OCI-LY1 (cell line): ENCODE measurements around the gene PNPLA7.

Experiments
- H2AFZ ChIP-seq: fragments of 200-600 bp; sonication (generic), shearing (Covaris generic); 2 replicates; pipeline ENCODE4 v1.6.0; 2014; ENCODE audit warnings: antibody characterized with exemption, mild to moderate bottlenecking, low read length
- H3F3A ChIP-seq: fragments of 200-600 bp; sonication (generic), shearing (Covaris generic); 2 replicates; pipeline ENCODE4 v1.6.0; 2014; ENCODE audit warnings: mild to moderate bottlenecking, antibody characterized with exemption, low read length, moderate library complexity; ENCODE audit not compliant: insufficient read depth
- H3K27ac ChIP-seq: fragments of 200-600 bp; sonication (generic); 2 replicates; pipeline ENCODE4 v1.5.1; 2014; ENCODE audit warnings: low read length, mixed run types, mild to moderate bottlenecking, low read depth; ENCODE audit not compliant: poor library complexity, severe bottlenecking
- H3K27me3 ChIP-seq: fragments of 200-600 bp; sonication (generic); 2 replicates; pipeline ENCODE4 v1.6.0; 2014; ENCODE audit warnings: antibody characterized with exemption, mild to moderate bottlenecking, low read length, moderate library complexity; ENCODE audit not compliant: insufficient read depth
- H3K36me3 ChIP-seq: fragments of 200-600 bp; sonication (generic); 2 replicates; pipeline ENCODE4 v1.6.1; 2014; ENCODE audit warnings: mild to moderate bottlenecking, antibody characterized with exemption, low read length, moderate library complexity, mixed read lengths; ENCODE audit not compliant: insufficient read depth
- H3K4me1 ChIP-seq: fragments of 200-600 bp; sonication (generic); 2 replicates; pipeline ENCODE4 v1.5.1; 2014; ENCODE audit warnings: mild to moderate bottlenecking, low read length, moderate library complexity; ENCODE audit not compliant: insufficient read depth, severe bottlenecking
- H3K4me2 ChIP-seq: fragments of 200-600 bp; sonication (generic), shearing (Covaris generic); 2 replicates; pipeline ENCODE4 v1.6.1; 2014; ENCODE audit warnings: low read length
- H3K4me3 ChIP-seq: fragments of 200-600 bp; sonication (generic); 2 replicates; pipeline ENCODE4 v1.5.1; 2014; ENCODE audit warnings: low read length, low read depth, mild to moderate bottlenecking, mixed read lengths; ENCODE audit not compliant: poor library complexity, severe bottlenecking
- H3K79me2 ChIP-seq: fragments of 200-600 bp; shearing (Covaris generic); 2 replicates; pipeline ENCODE4 v1.6.1; 2016; ENCODE audit warnings: mixed run types, low read length, mixed read lengths; ENCODE audit not compliant: insufficient read depth
- H3K9ac ChIP-seq: fragments of 200-600 bp; sonication (generic), shearing (Covaris generic); 2 replicates; pipeline ENCODE4 v1.6.1; 2014; ENCODE audit warnings: mild to moderate bottlenecking, low read length, mixed read lengths
- H3K9me2 ChIP-seq: fragments of 200-600 bp; sonication (generic), shearing (Covaris generic); 2 replicates; pipeline ENCODE4 v1.6.1; 2014; ENCODE audit warnings: low read depth, mild to moderate bottlenecking, low read length, mixed read lengths
- H3K9me3 ChIP-seq: fragments of 200-600 bp; shearing (Covaris generic); 2 replicates; pipeline ENCODE4 v1.6.1; 2014; ENCODE audit warnings: low read length, mixed read lengths
- H4K20me1 ChIP-seq: fragments of 200-600 bp; sonication (generic), shearing (Covaris generic); 2 replicates; pipeline ENCODE4 v1.6.0; 2016; ENCODE audit warnings: mild to moderate bottlenecking, low read length; ENCODE audit not compliant: insufficient read depth
- EZH2 ChIP-seq: fragments of 200-600 bp; sonication (generic), shearing (Covaris generic); IDR thresholded peaks from 2 replicates; pipeline ENCODE4 v1.8.0; 2017; ENCODE audit warnings: borderline replicate concordance, mixed run types, mild to moderate bottlenecking, antibody characterized with exemption, low read length, moderate library complexity, mixed read lengths
- TF ChIP-seq, protein P1 (sequence below): fragments of 200-600 bp; sonication (generic), shearing (Covaris generic); IDR thresholded peaks from 2 replicates; pipeline ENCODE4 v1.5.1; 2017; ENCODE audit warnings: mild to moderate bottlenecking, antibody characterized with exemption, low read length, moderate library complexity, mixed read lengths

The PNPLA7 gene

DNA sequence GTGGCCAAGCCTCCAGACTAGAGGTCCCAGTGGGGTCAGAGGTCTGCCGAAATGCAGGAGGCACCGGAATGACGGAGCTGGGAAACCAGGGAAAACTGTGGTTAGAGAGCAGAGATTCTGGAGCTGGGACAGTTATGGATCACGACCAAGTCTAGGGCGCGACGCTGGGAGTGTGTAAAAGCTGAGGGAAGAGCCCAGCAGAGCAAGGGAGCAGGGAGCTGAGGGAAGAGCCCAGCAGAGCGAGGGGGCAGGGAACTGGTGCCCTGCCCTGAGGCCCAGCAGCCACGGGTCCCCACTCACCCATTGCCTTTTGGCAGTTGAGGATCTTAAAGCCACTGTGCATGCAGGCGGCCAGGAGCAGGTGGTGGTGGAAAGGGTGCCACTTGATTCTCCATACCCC is 13.9 kb upstream of the PNPLA7 start:
- Histone ChIP-seq H3K36me3 (peaks cover 54% of the 10 kb centered on the region), H2AFZ (no peak overlapping the region), H3K9ac (no peak overlapping the region), H3K4me3 (no peak overlapping the region), H4K20me1 (no peaks in the 10 kb centered on the region), H3K9me2 (no peaks in the 10 kb centered on the region), H3K27me3 (no peaks in the 10 kb centered on the region), H3K79me2 (no peaks in the 10 kb centered on the region), H3F3A (no peaks in the 10 kb centered on the region), H3K4me1 (no peaks in the 10 kb centered on the region), H3K9me3 (no peaks in the 10 kb centered on the region), H3K4me2 (no peak overlapping the region), H3K27ac (no peak overlapping the region)
- TF ChIP-seq EZH2: no peak

- Histone ChIP-seq H3K36me3 (peaks cover 68% of the 10 kb centered on the region), H3K27ac (no peak overlapping the region)
- no peak for TF ChIP-seq EZH2
- TF ChIP-seq, protein P1, sequence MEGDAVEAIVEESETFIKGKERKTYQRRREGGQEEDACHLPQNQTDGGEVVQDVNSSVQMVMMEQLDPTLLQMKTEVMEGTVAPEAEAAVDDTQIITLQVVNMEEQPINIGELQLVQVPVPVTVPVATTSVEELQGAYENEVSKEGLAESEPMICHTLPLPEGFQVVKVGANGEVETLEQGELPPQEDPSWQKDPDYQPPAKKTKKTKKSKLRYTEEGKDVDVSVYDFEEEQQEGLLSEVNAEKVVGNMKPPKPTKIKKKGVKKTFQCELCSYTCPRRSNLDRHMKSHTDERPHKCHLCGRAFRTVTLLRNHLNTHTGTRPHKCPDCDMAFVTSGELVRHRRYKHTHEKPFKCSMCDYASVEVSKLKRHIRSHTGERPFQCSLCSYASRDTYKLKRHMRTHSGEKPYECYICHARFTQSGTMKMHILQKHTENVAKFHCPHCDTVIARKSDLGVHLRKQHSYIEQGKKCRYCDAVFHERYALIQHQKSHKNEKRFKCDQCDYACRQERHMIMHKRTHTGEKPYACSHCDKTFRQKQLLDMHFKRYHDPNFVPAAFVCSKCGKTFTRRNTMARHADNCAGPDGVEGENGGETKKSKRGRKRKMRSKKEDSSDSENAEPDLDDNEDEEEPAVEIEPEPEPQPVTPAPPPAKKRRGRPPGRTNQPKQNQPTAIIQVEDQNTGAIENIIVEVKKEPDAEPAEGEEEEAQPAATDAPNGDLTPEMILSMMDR: no peak
Measured at GRCh38 chr9:137558127-137558526, 7.9 kb upstream of the PNPLA7 start.

DNA sequence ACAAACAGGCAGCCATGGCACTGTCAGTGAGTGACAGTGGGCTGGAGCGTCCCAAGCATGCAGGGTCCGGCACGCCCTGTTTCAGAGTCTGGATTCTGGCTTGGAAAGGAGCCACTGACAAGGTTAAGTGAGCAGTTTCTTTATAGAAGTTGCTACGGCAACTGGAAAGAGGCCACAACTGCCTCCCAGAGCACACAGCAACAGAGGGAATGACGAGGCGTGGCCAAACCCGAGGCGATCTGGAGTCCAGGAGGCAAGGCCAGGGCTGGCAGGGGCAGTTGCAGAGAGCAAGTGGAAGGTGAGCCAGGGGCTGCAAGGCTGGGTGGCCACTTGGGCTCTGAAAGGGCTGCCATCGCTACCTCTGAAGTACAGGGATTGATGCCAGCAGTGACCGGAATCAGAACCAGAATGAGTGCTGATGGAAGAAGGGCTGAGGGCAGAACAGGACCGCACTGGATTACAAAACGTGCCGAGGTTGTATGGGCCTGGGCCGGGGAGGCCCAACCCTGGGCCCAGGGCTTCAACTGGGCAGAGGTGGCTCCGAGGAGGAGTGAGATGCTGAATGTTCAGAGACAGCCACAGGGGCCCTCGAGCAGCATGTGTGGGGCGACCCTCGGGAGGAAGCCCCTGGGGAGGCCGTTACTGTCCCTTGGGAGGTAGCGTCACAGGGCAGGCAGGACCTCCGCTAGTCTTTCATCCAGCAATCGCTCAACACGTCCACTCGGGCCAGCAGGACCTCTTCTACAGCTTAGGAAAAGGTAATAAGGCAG is 6.1 kb upstream of the PNPLA7 start:
- Histone ChIP-seq H3K4me3 (no peak overlapping the region), H3K9me2 (no peaks in the 10 kb centered on the region), H3K4me2 (no peak overlapping the region), H4K20me1 (no peaks in the 10 kb centered on the region), H3K79me2 (no peaks in the 10 kb centered on the region), H2AFZ (no peak overlapping the region), H3K27me3 (no peaks in the 10 kb centered on the region), H3K27ac (no peak overlapping the region), H3K9me3 (no peaks in the 10 kb centered on the region), H3K4me1 (peaks cover 8% of the 10 kb centered on the region), H3K36me3 (peaks cover 53% of the 10 kb centered on the region), H3F3A (no peaks in the 10 kb centered on the region), H3K9ac (no peak overlapping the region)
- TF ChIP-seq, protein P1: no peak
- TF ChIP-seq EZH2: no peak

More at GRCh38 chr9:137558127-137558526, 7.9 kb upstream of the PNPLA7 start:
- H3K9ac ChIP-seq: no peak overlapping the region
- no peaks in the 10 kb centered on the region for H3K9me3 ChIP-seq
- H3K79me2 ChIP-seq: no peaks in the 10 kb centered on the region
- no peaks in the 10 kb centered on the region for H3F3A ChIP-seq
- H3K4me1 ChIP-seq: no peaks in the 10 kb centered on the region
- H4K20me1 ChIP-seq: no peaks in the 10 kb centered on the region
- H3K4me2 ChIP-seq: no peak overlapping the region
- no peaks in the 10 kb centered on the region for H3K9me2 ChIP-seq
- H2AFZ ChIP-seq: no peak overlapping the region
- H3K27me3 ChIP-seq: no peaks in the 10 kb centered on the region
- no peak overlapping the region for H3K4me3 ChIP-seq

DNA sequence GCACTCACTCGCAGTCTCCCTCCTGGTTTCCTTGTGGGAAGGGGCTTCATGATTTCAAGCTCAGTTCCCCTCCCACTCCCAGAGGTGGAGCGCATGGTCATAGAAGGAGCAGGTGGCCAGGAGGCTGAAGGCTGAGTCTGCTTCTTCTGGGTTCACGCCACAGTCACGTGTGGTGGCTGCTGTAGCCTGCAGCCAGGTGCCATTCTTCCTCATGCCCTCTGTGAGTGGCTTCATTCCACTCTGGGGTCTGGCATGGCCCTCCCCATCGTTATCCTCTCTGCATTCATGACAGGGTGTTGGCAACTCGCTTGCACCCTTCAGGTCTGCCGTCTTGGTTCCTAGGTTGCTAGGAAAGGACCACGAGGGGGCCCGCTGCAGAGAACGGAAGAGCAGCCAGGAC is 5.0 kb upstream of the PNPLA7 start:
- Histone ChIP-seq H3K4me3 (no peak overlapping the region), H3K4me1 (peaks cover 11% of the 10 kb centered on the region), H3K79me2 (no peaks in the 10 kb centered on the region), H3K9me3 (no peaks in the 10 kb centered on the region), H3K27ac (no peak overlapping the region), H3K9me2 (no peaks in the 10 kb centered on the region), H3K9ac (no peak overlapping the region), H3K36me3 (peaks cover 48% of the 10 kb centered on the region), H4K20me1 (no peaks in the 10 kb centered on the region), H2AFZ (no peak overlapping the region), H3K4me2 (no peak overlapping the region), H3F3A (no peaks in the 10 kb centered on the region), H3K27me3 (no peaks in the 10 kb centered on the region)
- TF ChIP-seq, protein P1: no peak
- TF ChIP-seq EZH2: no peak
